GM18520 (cell line): ENCODE results near the gene GPSM3.
"Not testable (repeated sequence)": the region's sequence is repeated elsewhere in the genome, so short reads cannot be mapped to it uniquely, and the experiment has no call there.

Experiments
- ATAC-seq: cut with Tn5 transposase; IDR thresholded peaks from one replicate; pipeline ENCODE4 v1.9.1; 2021; ENCODE audit not compliant: unreplicated experiment

Gene GPSM3

GRCh38 chr6:32152769-32153563 lies 39.5 kb downstream of the GPSM3 start:
- no peak for ATAC-seq

- ATAC-seq, result no peak
These were observed 40.3 kb downstream of the GPSM3 start, which contains the start of gene PRRT1 for GRCh38 chr6:32151863-32152768. Gene PRRT1, minus strand, starts transcription at chr6:32151939. Its CDS starts 112 bp downstream, at chr6:32151827.

GRCh38 chr6:32151181-32151862 lies 41.1 kb downstream of the GPSM3 start:
- ATAC-seq, result no peak

GRCh38 chr6:32149932-32150870 lies 42.2 kb downstream of the GPSM3 start:
- ATAC-seq, result no peak

- no peak for ATAC-seq
These were observed 43.2 kb downstream of the GPSM3 start for GRCh38 chr6:32149092-32149755.

GRCh38 chr6:32148289-32149091 lies 44.0 kb downstream of the GPSM3 start:
- no peak for ATAC-seq

- no peak for ATAC-seq
These were observed 44.9 kb downstream of the GPSM3 start for GRCh38 chr6:32147401-32148132.

GRCh38 chr6:32146687-32147086 lies 45.8 kb downstream of the GPSM3 start:
- ATAC-seq, result no peak

GRCh38 chr6:32146287-32146686 lies 46.2 kb downstream of the GPSM3 start:
- ATAC-seq, result no peak

- not testable (repeated sequence) for ATAC-seq
These were observed 48.2 kb downstream of the GPSM3 start for GRCh38 chr6:32144238-32144637.
